Activated naive CD4-positive, alpha-beta T cell treated with anti-CD3 and anti-CD28 coated beads for 36 hours (primary cell): ENCODE results near the gene ENO2. TPM values are rescaled to one million over a fixed set of nuclear protein-coding genes. Genes with fewer than 3 reads are reported as not detected.

Source experiments
- CTCF ChIA-PET: fragments of 350-600 bp; sonication (Branson Sonifier 250); formaldehyde crosslinking; loops from one replicate; lab custom pipeline; 2021; ENCODE audit warnings: antibody characterized with exemption; lab: Charles Lee
- DNase-seq: peaks from one replicate; pipeline ENCODE4 v3.0.0-alpha.2; 2020
- H3K27ac Mint-ChIP-seq: one replicate; pipeline ENCODE4 v1.8.0; 2021; ENCODE audit warnings: mild to moderate bottlenecking, mixed read lengths
- H3K27me3 Mint-ChIP-seq: one replicate; pipeline ENCODE4 v1.8.0; 2021; ENCODE audit warnings: low read depth, mixed read lengths
- H3K36me3 Mint-ChIP-seq: one replicate; pipeline ENCODE4 v1.8.0; 2021; ENCODE audit warnings: low read depth, mixed read lengths
- H3K4me1 Mint-ChIP-seq: one replicate; pipeline ENCODE4 v1.8.0; 2021; ENCODE audit warnings: low read depth, mixed read lengths
- H3K4me3 Mint-ChIP-seq: one replicate; pipeline ENCODE4 v1.8.0; 2021; ENCODE audit warnings: mild to moderate bottlenecking, moderate library complexity, mixed read lengths
- H3K9me3 Mint-ChIP-seq: one replicate; pipeline ENCODE4 v1.8.0; 2021; ENCODE audit warnings: mixed read lengths
- intact Hi-C: fragments of 100-400 bp; cut with micrococcal nuclease; formaldehyde crosslinking; loops from one replicate; pipeline ENCODE4 v1.15.1; 2023
- microRNA-seq: library from miRNA; unstranded; fragments of <30 nt; microRNA quantifications from one replicate; pipeline ENCODE4 v1.2.0, GENCODE V29; 2022; ENCODE audit warnings: borderline microRNAs expressed, borderline replicate concordance
- total RNA-seq, 2 experiments: library from RNA; stranded (reverse); gene quantifications; one replicate each; pipeline ENCODE4 v1.2.3, GENCODE V29; 2021

ENO2 gene
- total RNA-seq, 2 experiments from 2014 or later, result 128 to 131 TPM

DNA sequence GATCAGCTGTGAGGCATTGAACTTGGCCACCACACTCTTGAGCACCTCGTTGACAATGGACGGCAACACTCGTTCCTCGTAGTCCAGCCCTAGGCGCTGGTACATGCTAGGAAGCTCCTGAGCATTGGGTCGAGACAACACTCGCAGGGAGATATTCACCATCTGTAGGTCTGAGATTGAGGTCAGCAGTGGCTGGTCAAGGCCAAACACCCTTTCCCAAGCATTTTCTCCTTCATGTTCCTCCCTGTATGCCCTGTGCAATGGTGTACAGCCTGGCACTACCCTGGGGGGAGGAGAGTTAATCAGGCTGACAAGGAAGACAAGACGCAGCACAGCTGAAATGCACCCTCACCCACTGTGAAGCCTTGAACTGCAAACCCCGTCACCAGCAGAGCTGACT lies 54.0 kb downstream of the ENO2 start:
- no peak for DNase-seq
- intact Hi-C loops, result no loop called here
- Mint-ChIP-seq H3K36me3 (peaks cover 58% of the 10 kb centered on the region), H3K27ac (peak overlapping the region; percentile 99), H3K4me1 (peaks cover 73% of the 10 kb centered on the region), H3K9me3 (no peaks in the 10 kb centered on the region), H3K4me3 (peak overlapping the region; percentile 100), H3K27me3 (no peaks in the 10 kb centered on the region)
- CTCF ChIA-PET, result interaction anchor here (0.8 to 2.7 kb wide), 6 partner anchors 9 to 144 kb away, joined by 3 to 41 read pairs (median 4); partner anchors contain the start of genes C12orf57 and RNU7-1

DNA sequence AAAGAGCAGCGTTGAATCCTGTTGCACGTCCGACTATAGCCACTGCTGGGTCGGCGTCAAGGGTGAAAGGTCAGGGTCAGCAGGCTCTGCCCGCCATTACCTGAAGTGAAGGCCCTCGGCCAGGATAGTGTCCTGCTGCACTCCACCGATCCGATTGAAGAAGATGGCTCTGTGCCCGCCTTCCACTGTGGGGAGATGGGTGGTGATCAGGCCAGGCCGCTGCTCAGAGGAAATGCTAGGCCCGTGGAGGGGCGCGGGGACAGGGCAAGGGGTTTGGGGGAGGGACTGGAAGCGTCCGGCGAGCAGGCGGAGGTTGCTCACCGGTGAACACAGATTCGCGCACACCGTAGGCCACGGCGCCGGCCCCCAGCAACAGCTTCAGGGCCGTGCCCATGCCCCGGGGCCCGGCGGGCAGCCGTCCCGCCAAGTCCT lies 55.7 kb downstream of the ENO2 start:
- CTCF ChIA-PET, result interaction anchor here (1.8 to 2.7 kb wide), 2 partner anchors 25 to 138 kb away, joined by 4 to 41 read pairs; partner anchors contain the start of genes C12orf57 and RNU7-1
- intact Hi-C loops, result loop anchor here (1.0 to 2.0 kb wide), 11 partner anchors 26 to 307 kb away; partner anchors contain the start of genes C12orf57, C1R, C1RL and ING4
- Mint-ChIP-seq H3K27me3 (no peaks in the 10 kb centered on the region), H3K4me1 (peaks cover 71% of the 10 kb centered on the region), H3K9me3 (no peaks in the 10 kb centered on the region), H3K27ac (peak overlapping the region; percentile 99), H3K4me3 (peak overlapping the region; percentile 100), H3K36me3 (peaks cover 66% of the 10 kb centered on the region)
- peak; percentile 31 for DNase-seq

Small RNA genes lying within 50 kb of the gene (microRNA-seq; reads per million reads assigned to microRNA genes)
- gene MIR141, result 55.4 reads per million, percentile 51 among the genes with 10 or more reads in this experiment
- gene MIR200C, result 332 reads per million, percentile 73 among the genes with 10 or more reads in this experiment

Other genes with a start within 250 kb of the ENO2 start
- 10 to 100 TPM; 52.6 to 56.6 TPM for gene ZNF384, start 225.2 kb upstream of the ENO2 start, total RNA-seq
- gene PIANP, start 213.8 kb upstream of the ENO2 start, total RNA-seq, result under 1 TPM; 0.21 to 0.27 TPM
- 10 to 100 TPM; 43.0 to 47.8 TPM for gene COPS7A, start 190.5 kb upstream of the ENO2 start, total RNA-seq
- gene MLF2, start 161.4 kb upstream of the ENO2 start, total RNA-seq, result 100 to 1,000 TPM; 140 to 143 TPM
- 10 to 100 TPM; 35.1 to 44.2 TPM for gene PTMS, start 148.2 kb upstream of the ENO2 start, total RNA-seq
- gene LAG3, start 142.1 kb upstream of the ENO2 start, total RNA-seq, result 10 to 100 TPM; 22.8 to 25.1 TPM
- gene CD4, start 125.1 kb upstream of the ENO2 start, total RNA-seq, result 100 to 1,000 TPM; 155 to 161 TPM
- gene GPR162, start 92.8 kb upstream of the ENO2 start, total RNA-seq, result under 1 TPM in 1 of 2 experiments, not detected in 1; 0.24 TPM
- gene P3H3, start 86.2 kb upstream of the ENO2 start, total RNA-seq, result 1 to 10 TPM; 1.9 to 2.0 TPM
- gene GNB3, start 73.7 kb upstream of the ENO2 start, total RNA-seq, result under 1 TPM; 0.48 to 0.54 TPM
- 100 to 1,000 TPM; 106 to 108 TPM for gene CDCA3, start 63.3 kb upstream of the ENO2 start, total RNA-seq
- 100 to 1,000 TPM; 115 to 123 TPM for gene USP5, start 62.4 kb upstream of the ENO2 start, total RNA-seq
- 1,000 to 10,000 TPM; 1,222 to 1,282 TPM for gene TPI1, start 47.0 kb upstream of the ENO2 start, total RNA-seq
- gene SPSB2, start 41.3 kb upstream of the ENO2 start, total RNA-seq, result 1 to 10 TPM; 2.6 to 2.8 TPM
- gene LRRC23, start 9.8 kb upstream of the ENO2 start, total RNA-seq, result 1 to 10 TPM; 6.3 to 6.4 TPM
- gene ATN1, start 13.4 kb downstream of the ENO2 start, total RNA-seq, result 10 to 100 TPM; 20.1 to 22.2 TPM
- not detected for gene RNU7-1, start 29.2 kb downstream of the ENO2 start, total RNA-seq
- 100 to 1,000 TPM; 242 to 245 TPM for gene C12orf57, start 29.4 kb downstream of the ENO2 start, total RNA-seq
- gene PTPN6, start 36.8 kb downstream of the ENO2 start, total RNA-seq, result 100 to 1,000 TPM; 334 to 348 TPM
- 100 to 1,000 TPM; 389 to 392 TPM for gene PHB2, start 56.1 kb downstream of the ENO2 start, total RNA-seq
- 10 to 100 TPM; 89.1 to 91.9 TPM for gene EMG1, start 56.3 kb downstream of the ENO2 start, total RNA-seq
- 10 to 100 TPM; 22.7 to 27.2 TPM for gene LPCAT3, start 103.9 kb downstream of the ENO2 start, total RNA-seq
- gene C1S, start 146.1 kb downstream of the ENO2 start, total RNA-seq, result 1 to 10 TPM; 2.2 to 3.1 TPM
- 1 to 10 TPM; 1.4 to 1.5 TPM for gene C1R, start 177.9 kb downstream of the ENO2 start, total RNA-seq
- 10 to 100 TPM; 10.3 to 11.5 TPM for gene C1RL, start 194.6 kb downstream of the ENO2 start, total RNA-seq
- gene RBP5, start 214.3 kb downstream of the ENO2 start, total RNA-seq, result under 1 TPM in 1 of 2 experiments, not detected in 1; 0.57 TPM
- 10 to 100 TPM; 18.3 to 21.8 TPM for gene CLSTN3, start 215.8 kb downstream of the ENO2 start, total RNA-seq